KG1 (cell line): Measurements from ENCODE around the gene MINPP1.
"Not testable (repeated sequence)": the region's sequence is repeated elsewhere in the genome, so short reads cannot be mapped to it uniquely, and the experiment has no call there.

Experiments
- DNase-seq: peaks from one replicate; lab custom pipeline; 2025; lab: John Stamatoyannopoulos, UW

Gene MINPP1, protein sequence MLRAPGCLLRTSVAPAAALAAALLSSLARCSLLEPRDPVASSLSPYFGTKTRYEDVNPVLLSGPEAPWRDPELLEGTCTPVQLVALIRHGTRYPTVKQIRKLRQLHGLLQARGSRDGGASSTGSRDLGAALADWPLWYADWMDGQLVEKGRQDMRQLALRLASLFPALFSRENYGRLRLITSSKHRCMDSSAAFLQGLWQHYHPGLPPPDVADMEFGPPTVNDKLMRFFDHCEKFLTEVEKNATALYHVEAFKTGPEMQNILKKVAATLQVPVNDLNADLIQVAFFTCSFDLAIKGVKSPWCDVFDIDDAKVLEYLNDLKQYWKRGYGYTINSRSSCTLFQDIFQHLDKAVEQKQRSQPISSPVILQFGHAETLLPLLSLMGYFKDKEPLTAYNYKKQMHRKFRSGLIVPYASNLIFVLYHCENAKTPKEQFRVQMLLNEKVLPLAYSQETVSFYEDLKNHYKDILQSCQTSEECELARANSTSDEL

DNA sequence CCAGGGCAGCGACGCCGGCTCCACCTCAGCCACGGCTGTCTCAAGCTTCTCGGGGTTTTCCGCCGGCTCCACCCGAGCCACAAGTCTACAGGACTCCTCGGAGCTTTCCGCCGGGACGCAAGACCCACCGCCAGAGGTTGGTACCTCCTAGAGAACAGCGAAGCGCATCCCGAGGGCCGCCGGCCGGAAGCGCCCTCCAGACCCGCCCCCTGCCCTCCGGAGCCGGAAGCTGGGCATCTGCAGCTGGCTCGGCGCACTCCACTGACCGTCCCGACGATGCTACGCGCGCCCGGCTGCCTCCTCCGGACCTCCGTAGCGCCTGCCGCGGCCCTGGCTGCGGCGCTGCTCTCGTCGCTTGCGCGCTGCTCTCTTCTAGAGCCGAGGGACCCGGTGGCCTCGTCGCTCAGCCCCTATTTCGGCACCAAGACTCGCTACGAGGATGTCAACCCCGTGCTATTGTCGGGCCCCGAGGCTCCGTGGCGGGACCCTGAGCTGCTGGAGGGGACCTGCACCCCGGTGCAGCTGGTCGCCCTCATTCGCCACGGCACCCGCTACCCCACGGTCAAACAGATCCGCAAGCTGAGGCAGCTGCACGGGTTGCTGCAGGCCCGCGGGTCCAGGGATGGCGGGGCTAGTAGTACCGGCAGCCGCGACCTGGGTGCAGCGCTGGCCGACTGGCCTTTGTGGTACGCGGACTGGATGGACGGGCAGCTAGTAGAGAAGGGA, at the start of gene MINPP1:
Gene MINPP1, plus strand, starts transcription at position 254 of the 726 bp plus-strand sequence. Its CDS starts 23 bp downstream, at position 277.
- peak; percentile 61 for DNase-seq

DNA sequence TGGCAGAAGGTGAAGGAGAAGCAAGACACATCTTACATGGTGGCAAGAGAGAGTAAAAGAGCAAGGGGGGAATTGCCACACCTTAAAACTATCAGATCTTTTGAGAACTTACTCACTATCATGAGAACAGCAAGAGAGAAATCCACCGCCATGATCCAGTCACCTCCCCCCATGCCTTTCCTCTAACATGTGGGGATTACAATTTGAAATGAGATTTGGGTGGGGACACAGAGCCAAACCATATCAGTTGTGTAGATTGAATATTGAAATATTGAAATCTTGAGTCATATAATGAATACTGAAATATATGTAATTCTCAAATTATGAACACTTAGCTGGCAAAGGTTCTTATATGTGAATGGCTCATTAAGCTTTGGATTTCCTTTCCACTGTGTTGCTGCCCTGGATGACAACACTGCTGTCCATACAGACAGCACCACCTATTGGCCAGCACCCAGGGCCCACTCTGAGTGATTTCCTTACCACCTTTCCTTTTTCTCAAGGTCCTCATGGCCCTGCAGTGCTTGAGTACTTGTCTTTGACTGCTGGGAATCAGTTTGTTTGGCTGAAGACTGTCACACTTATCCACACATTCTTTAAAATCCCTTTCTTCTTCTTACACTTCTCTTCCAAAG, 48.0 kb upstream of the MINPP1 start:
- not testable (repeated sequence) for DNase-seq

DNA sequence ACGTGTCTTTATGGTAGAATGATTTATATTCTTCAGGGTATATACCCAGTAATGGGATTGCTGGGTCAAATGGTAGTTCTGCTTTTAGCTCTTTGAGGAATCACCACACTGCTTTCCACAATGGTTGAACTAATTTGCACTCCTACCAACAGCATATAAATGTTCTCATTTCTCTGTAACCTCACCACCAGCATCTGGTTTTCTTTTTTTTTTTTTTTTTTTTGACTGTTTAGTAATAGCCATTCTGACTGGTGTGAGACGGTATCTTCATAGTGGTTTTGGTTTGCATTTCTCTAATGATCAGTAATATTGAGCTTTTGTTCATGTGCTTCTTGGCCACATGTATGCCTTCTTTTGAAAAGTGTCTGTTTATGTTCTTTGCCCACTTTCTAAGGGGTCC, 42.9 kb upstream of the MINPP1 start:
- DNase-seq = not testable (repeated sequence)

DNA sequence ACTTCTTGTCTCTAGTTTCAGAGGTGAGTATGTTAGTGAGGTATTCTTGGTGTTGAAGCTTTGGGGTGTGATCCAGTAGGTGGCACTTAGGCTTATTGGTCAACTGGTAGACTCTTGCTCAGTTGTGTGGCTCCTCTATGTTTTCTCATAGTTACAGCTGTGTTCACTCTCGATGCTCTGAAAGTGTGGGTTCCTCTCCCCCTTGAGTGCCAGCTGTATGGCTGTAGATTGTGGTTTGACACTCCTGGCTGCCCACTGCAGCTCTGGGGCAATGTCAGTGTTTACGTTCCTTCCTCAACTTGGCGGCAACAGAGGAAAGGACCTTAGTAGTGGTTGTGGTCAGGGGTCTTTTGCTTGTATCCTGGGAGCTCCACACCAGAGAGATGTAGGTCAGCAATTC, 37.8 kb upstream of the MINPP1 start:
- not testable (repeated sequence) for DNase-seq

DNA sequence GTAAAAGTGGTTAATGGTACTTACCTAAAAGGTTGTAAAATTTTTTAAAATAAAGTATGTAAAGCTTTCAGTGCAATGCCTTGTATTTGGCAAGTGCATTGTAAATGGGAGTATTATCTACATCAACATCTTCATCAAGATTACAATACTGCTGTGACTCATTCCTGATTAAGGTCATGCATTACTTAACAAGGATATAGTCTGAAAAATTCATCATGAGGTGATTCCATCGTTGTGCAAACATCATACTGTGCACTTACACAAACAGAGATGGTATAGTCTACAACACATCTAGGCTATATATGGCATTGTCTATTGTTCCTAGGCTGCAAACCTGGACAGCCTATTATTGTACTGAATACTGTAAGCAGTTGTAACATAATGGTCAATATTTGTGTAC, 16.0 kb upstream of the MINPP1 start:
- DNase-seq = not testable (repeated sequence)

DNA sequence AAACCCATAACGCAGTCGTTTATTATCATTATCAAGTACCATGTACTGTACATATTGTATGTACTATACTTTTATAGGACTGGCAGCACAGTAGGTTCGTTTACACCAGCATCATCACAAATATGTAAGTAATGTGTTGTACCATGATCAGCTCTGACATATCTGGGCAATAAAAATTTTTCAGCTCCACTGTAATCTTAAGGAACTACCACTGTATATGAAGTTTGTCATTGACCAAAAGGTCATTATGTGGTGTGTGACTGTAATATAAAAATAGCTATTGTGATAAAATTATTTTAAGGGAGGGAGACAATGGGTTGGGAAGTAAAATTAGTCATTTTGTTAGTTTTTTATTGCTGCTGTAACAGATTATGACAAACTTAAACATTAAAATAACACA, 14.4 kb upstream of the MINPP1 start:
- DNase-seq = not testable (repeated sequence)

DNA sequence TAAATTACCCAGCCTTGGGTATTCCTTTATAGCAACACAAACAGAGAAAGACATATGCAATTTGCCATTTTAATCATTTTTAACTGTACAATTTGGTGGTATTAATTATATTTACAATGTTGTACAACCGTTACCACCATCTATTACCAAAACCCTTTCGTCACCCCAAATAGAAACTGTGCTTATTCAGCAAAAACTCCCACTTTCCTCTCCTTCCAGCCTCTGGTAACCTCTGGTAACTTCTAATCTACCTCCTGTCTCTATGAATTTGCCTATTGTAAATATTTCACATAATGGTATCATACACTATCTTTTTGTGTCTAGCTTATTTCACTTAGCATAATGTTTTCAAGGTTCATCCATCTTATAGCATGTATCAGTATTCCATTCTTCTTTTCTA, 12.2 kb upstream of the MINPP1 start:
- DNase-seq = not testable (repeated sequence)

DNA sequence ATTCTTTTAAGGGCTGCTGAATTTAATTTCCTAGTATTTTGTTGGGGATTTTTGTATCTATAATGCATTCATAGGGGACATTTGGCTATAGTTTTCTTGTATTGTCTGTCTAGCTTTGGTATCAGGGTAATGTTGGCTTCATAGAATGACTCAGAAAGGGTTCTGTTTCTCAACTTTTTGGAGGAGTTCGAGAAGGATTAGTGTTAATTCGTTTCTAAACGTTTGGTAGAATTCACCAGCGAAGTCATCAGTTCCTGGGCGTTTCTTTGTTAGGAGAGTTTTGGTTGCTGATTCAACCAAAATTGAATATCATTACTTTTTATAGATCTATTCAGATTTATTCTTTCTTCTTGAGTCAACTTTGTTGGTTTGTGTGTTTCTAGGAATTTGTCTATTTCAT, 9.2 kb upstream of the MINPP1 start:
- not testable (repeated sequence) for DNase-seq

DNA sequence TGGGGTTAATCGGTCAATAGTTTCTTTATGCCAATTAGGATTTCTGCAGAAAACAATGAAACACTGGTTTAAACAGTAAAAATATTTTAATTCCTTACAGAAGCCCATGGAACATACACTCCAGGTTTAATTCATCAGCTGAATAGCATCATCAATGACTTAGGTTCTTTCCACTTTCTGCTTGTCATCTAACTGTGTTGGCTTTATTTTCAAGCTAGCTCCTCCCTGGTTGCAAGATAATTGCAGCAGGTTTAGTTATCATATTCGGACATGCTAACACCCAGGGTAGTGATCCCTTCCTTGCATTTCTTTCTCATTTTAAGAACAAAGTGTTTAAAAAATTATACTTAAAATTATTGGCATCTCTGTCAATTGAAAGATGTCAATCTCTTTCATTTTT, 7.3 kb upstream of the MINPP1 start:
- not testable (repeated sequence) for DNase-seq

DNA sequence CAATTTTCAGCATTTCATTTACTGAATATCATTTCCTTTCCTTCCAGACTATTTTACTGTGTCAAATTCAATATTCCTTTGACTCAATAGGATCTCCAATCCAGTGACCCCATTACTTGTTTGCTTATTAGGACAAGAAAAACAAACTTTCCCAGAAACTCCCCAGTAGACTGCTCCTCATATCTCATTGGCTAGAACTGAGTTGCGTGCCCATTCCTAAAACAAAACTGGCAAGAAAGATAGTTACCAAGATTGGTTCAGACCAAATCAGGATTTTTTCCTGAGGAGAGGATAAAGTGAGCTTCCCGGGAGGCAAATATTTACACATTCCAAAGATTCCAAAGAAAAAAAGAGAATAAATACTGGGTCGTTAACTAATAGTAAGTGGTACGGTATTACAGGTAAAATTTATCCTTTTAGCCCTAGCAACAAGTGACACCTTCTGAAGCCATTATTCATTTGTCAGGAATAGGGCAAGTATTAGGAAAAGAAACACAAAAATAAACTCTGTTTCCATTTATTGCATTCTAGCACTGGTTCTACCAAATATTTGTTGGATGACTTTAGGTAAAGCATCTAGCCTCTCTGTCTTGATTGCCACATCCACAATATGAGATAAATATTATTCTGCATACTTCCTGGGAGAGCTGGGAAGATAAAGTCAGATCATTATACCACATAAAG, 6.4 kb upstream of the MINPP1 start:
- DNase-seq = not testable (repeated sequence)

DNA sequence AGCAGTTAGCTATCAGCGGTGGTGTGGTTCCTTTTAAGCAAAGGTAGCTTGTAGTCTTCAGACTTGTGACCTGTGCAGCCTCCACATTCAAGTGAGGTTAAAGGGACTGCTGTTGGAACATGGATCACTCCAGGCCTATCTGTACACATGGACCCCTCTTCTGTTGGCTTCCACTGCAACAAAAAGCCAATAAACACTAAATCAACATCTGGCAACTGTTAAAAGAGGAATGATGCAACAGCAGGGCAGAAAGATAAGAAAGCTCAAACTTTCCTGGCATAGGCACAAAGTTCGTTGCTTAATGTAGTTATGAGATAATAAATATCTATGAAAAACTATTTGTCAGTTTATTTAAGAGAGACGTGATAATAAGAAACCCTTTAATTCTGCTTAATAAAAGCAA, 4.0 kb upstream of the MINPP1 start:
- no peak for DNase-seq

DNA sequence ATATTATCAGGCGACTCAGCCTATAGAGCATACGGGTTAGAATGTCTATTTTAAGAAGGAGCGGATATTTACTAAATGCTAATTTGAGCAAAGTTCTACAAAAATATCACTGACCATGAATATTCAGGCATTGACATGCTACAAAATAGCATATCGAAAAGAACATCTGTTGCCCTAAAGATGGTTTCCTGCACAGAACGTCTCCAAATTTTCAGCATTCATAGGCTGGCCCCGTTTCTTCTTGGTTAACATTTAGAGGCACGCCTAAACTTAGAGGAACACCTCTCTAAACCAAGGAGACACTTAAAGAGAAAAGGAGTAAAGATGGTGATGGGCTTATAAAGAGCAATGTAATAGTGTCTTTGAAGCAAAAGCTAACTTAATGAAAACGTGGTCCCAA, 1.3 kb upstream of the MINPP1 start:
- DNase-seq = no peak

DNA sequence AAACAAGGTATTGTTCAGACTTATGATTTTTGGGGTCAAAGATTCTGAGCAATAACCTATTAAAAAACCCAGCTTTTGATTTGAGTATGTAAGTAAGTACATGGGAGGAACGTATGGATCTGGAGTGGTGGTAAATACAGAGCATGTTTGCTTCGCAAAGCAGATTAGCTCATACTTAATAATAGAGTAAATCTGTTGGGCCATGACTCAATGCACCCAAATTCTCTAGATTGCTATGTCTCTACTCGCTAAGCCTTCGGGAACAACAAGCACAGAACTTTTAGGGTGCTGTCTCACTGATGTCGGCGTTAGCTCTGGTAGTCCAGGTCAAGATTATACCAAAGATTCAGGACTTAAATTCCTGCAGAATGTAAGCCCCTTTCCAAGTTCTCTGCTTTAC, 807 bp upstream of the MINPP1 start:
- no peak for DNase-seq

DNA sequence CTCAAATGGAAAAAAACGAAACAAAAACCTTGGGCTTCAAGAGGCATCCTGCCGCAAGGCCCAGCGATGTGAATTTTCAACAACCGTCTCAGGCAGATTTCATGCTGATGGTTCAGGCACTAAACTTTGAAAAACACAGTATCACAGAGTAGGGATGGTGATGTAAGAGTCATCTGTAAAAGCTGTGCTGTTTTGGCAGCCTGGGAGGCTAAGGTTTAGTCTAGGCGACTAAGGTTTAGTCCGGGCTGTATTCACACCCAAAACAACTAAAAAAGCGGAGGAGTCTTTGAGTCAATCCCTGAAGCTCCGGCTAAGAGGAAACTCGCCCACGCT, 420 bp upstream of the MINPP1 start:
- DNase-seq = no peak

DNA sequence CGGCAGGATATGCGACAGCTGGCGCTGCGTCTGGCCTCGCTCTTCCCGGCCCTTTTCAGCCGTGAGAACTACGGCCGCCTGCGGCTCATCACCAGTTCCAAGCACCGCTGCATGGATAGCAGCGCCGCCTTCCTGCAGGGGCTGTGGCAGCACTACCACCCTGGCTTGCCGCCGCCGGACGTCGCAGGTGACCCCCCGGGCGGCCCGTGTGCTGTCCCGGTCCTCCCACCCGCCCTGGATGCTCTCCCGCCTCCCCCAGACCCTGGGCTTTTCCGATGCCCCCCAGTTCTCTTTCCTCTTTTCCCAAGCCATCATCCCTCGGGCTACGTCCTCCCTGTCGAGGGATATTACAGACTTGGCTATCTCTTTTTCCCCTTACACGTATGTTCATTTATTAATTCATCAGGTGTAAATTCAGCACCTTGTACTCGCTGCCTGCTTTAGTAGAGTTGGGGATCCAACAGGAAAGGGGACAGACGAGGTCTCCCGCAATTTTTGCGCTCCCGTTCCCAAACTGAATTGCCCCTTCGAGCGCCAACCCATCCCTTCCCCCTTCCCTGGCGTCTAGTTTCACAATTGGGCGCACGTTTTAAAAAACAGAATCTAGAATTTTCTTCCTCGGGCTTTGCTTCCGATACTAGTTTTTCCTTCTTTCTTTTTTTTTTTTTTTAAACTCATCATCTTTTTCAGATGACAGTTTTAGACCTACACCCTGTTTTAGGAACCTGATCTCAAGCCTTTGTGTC, 846 bp downstream of the MINPP1 start:
- DNase-seq = peak; percentile 20

DNA sequence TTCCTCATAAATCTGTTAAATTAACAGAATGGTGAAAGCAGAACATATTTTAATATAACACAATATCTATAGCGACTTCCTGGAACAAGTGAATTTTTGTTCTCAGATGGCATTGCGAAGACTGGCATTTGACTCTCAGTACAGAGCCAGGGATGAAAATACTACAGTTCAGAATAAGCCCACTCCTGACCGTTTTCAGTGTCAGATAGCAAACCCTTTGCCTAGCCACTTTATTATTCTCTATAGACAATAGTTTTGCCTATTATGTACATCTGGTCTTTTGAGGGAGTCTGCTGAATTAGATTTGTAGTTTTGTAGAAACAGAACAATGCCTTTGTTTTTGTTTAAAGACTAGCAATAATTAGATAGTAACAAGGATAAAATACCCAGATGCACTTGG, 2.3 kb downstream of the MINPP1 start:
- DNase-seq = no peak

DNA sequence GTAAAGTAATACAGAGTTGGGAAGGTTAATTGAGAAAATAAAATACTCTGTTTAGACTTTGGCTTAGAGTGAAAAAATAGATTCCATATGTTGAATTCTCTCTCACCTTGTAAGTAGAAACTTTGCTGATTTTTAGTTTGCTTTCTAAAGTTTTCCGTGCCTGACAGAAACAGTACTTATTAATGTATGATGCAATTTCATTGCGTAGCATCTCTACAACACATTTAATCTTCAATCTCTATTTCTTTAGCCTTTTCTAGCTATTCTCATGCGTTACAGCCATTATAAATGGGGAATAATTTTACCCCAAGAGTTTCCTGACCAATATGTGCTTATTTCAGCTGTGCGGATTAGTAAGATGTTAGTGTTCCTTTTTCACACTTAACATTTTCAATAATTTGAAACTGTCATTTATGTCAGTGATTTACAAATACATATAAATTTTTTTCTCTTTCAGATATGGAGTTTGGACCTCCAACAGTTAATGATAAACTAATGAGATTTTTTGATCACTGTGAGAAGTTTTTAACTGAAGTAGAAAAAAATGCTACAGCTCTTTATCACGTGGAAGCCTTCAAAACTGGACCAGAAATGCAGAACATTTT, 3.3 kb downstream of the MINPP1 start:
- DNase-seq = no peak

DNA sequence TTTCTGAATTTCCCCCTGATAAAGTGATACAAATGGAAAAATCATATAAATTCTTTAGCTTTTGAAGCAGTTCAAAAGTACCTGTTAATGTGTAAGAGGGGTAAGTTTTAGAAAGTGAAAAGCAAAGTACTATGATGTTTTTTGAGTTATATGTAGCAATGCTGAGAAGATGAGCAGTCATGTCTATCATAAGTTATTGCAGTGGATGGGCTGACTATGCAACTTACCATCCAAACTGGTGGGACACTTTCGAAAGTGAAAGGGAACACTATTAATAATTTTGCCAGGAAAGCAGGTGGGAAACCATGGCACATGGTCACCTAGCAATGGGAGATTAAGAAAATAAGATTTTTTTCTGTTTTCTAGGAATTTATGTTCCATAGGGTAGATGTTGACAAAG, 4.1 kb downstream of the MINPP1 start:
- no peak for DNase-seq

DNA sequence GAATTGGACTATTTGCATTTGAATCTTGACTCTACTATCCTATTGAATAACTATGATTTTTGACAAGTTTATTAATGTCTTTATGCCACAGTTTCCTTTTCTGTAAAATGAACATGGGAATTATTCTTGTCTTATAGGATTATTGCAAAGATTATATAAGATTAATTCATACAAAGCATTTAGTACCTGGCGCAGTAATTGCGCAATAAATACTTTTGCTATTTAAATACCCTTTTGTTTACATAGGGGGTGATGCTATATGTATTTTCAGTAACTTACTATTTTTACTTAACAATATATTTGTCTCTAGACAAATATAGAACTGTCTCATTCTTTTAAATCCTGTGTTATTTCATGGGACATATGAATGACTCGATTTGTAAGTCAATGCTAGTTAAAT, 5.3 kb downstream of the MINPP1 start:
- DNase-seq = no peak

DNA sequence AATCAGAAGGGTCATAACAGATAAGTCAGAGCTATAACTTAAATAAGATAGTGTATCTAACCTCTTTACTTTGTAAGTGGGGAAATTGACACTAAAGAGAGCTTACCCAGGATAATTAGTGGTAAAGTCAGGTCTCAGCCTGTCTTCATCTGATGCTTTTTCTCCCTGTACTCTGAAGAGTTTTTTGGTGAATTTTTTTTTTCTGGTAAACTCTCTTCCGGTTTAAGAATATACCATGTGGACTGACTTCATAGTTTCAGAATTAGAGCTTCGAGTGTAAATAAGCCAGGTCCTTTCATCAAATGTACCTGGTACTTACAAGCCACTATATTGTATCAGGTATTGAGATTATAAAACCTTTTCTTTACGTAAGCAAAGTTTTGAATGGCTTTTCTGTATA, 6.8 kb downstream of the MINPP1 start:
- no peak for DNase-seq

DNA sequence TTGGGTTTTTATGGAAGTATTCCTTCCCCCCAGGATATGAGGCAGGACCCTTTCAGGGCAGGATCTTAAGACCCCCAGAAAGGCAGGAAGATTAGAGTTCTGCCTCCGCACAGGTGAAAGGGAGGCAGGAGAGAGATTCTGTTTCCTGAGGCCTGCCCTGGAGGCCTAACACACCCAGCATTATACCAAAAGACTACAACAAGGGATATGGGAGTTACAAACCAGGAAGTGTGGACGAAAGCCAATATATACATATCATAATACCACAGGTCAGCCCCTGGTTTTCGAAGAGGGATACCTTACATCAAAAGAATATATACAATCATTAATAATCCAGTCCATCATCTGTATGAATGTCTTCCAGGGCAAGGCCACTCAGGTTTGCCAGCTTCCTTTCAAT, 14.2 kb downstream of the MINPP1 start:
- DNase-seq = no peak
